HG03066 (cell line): ENCODE measurements around the gene TTLL8.
"Not testable (repeated sequence)": the region's sequence is repeated elsewhere in the genome, so short reads cannot be mapped to it uniquely, and the experiment has no call there.

ENCODE experiments used
- ATAC-seq: cut with Tn5 transposase; IDR thresholded peaks from one replicate; pipeline ENCODE4 v1.9.1; 2021; ENCODE audit warnings: low read depth; ENCODE audit not compliant: unreplicated experiment

The TTLL8 gene

GRCh38 chr22:49993649-49994360 lies 64.3 kb downstream of the TTLL8 start:
- ATAC-seq, result no peak

- ATAC-seq, result no peak
Observed at GRCh38 chr22:49992921-49993648, 65.0 kb downstream of the TTLL8 start.

DNA sequence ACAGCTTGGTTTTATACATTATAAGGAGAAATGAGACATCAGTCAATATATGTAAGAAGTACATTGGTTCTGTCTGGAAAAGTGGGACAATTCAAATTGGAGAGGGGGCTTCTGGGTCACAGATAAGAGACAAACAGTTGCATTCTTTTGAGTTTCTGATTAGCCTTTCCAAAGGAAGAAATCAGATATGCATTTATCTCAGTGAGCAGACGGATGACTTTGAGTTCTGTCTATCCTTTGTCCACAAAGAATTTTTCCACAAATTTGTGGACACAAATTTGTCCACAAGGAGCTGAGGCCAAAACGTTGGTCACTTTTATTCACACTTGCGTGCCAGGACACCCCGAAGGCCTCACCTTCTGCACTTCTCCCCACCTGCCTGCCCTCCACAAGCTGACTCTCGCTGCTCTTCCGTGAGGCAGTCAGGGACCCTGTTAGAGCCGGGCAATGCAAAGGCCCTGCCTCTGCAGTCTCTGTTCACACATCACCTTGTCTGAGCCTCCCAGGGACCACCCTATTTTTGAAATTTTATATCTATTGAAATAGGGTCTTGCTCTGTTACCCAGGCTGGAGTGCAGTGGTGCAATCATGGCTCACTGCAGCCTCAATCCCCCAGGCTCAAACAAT lies 66.1 kb downstream of the TTLL8 start:
- no peak for ATAC-seq

DNA sequence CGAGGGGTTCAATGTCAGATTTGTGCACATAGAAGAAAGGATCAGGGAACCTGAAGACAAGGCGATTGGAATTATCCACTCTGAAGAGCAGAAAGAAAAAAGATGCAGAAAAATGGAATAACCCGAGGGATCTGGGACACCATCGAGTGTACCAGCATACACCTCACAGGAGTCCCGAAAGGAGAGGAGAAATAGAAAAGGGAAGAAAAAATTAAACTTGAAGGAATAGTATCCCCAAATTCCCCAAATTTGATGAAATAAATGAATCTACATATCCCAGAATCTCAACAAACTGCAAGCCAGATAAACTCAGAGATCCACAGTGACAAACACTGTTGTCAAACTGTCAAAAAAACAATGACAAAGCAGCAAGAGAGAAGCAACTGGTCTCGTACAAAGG lies 66.9 kb downstream of the TTLL8 start:
- ATAC-seq, result no peak

- not testable (repeated sequence) for ATAC-seq
Observed at GRCh38 chr22:49989826-49990225, 68.3 kb downstream of the TTLL8 start.

- no peak for ATAC-seq
Observed at GRCh38 chr22:49986325-49986724, 71.8 kb downstream of the TTLL8 start.

DNA sequence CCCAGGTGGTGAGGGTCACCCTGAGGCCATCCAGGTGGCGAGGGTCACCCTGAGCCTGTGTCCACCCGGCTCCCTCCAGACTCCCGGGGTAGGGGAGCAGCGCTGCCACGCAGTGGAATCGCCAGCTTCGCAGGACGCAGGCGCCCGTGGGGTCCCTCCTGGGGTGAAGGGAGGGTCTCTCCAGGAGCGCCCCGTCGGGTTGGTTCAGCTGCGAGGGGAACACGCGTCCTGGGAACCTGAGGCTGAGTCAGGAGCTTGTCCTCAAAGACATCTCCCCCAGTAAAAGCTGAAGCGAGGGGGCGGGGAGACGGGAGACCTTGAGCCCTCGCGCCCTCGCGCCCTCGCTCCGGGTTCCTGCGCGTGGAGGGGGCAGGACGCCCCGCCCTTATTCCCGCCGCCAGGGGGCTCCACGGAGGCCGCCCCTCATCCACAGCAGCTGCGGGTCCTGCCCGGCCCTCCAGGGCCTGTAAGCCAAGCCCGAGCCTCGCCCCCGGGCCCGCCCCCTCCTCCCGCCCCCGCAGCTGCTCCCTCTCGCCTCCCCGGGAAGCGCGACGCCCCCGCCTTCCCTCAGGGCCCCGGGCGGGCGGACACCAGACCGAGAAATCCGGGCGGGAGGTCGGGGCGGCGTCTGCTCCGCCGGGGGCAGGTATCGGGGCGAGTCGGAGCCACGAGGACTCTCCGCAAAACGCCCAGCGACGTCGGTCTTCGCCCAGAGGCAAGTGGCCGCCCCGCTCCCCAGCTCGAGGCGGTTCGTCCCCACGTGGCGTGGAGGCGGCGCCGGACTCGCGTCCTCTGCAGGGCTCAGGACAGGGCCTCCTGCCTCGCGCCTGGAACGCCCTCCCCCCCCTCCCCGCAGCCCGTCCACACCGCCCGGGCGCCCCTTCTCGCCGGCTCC lies 74.7 kb downstream of the TTLL8 start:
- no peak for ATAC-seq

DNA sequence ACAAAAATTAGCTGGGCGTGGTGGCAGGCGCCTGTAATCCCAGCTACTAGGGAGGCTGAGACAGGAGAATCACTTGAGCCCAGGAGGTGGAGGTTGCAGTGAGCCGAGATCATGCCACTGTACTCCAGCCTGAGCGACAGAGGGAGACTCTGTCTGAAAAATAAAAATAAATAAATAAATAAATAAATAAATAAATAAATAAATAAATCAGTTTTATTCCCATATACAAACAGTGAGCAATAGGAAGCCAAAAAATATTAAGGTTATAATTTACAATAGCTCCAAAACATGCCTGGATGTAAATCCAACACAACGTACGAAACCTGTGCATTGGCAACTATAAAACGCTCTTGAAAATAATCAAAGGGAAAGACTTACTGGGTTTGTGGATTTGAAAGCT lies 76.3 kb downstream of the TTLL8 start:
- ATAC-seq, result not testable (repeated sequence)

DNA sequence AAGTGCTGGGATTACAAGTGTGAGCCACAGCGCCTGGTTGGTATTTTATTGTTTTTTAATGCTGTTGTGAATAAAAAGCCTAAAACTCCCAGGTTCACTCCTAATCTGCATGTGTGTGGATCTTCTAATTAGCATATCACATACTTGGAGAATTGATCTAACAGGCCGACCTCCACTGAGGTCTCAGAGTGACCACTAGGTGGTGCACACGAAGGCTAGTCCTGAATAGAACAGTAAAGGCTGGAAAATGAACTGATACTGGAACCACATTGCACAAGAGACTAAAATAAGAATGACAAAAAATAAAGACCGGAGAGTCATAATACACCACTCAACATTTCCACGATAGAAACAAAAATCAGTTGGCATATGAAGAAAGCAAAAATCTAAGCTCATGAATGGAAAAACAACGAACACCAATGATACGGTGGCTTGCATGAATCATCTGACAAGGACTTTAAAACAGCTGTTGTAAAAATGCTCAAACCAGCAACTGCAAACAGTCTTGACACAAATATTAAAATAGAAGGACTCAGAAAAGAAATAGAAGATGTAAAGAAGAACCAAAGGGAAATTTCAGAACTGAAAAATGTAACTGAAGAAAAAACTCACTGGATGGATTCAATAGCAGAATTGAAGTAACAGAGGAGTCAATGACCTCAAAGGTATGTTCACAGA lies 78.4 kb downstream of the TTLL8 start:
- no peak for ATAC-seq

DNA sequence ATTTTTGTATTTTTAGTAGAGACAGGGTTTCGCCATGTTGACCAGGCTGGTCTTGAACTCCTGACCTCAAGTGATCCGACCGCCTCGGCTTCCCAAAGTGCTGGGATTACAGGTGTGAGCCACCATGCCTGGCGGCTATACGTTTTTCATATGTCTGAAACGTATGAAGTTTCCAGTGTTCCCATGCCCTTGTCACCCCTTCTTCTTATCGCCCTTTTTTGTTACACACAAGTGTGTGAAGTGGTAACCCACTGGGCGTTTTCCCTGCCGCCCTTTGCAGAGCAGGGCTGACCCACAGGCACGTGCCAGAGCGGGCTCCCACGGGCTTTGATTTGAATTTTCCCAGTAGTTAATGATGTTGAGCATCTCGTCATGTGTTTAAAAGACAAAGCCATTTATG lies 80.5 kb downstream of the TTLL8 start:
- no peak for ATAC-seq

GRCh38 chr22:49976439-49977175 lies 81.5 kb downstream of the TTLL8 start:
- ATAC-seq, result no peak

- no peak for ATAC-seq
Observed at GRCh38 chr22:49975543-49976389, 82.3 kb downstream of the TTLL8 start.

DNA sequence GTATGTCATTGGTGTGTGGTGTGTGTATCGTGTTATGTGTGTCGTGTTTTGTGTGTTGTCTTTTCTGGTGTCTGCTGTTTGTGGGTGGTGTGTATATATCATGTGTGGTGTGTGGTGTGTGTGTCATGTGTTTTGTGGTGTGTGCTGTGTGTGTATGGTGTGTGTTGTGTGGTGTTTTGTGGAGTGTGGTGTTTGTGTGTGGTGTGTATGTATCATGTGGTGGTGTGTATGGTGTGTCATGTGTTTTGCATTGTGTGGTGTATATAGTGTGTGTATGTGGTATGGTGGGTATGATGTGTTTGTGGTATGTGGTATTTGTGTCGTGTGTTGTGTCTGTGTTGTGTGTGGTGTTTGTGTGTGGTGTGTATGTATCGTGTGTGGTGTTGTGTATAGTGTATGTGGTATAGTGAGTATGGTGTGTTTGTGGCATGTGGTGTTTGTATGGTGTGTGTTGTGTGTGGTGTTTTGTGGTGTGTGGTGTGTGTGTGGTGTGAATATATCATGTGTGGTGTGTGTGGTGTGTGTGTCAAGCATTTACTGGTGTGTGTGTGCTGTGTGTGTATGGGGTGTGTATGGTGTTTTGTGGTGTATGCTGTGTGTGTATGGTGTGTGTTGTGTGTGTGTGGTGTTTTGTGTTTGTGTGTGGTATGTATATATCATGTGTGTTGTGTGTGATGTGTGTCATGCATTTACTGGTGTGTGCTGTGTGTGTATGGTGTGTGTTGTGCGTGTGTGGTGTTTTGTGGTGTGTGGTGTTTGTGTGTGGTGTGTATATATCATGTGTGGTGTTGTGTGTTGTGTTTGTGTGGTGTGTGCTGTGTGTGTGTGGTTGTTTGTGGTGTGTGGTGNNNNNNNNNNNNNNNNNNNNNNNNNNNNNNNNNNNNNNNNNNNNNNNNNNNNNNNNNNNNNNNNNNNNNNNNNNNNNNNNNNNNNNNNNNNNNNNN lies 84.8 kb downstream of the TTLL8 start:
- ATAC-seq, result no peak

- no peak for ATAC-seq
Observed at GRCh38 chr22:49972163-49973017, 85.7 kb downstream of the TTLL8 start.

DNA sequence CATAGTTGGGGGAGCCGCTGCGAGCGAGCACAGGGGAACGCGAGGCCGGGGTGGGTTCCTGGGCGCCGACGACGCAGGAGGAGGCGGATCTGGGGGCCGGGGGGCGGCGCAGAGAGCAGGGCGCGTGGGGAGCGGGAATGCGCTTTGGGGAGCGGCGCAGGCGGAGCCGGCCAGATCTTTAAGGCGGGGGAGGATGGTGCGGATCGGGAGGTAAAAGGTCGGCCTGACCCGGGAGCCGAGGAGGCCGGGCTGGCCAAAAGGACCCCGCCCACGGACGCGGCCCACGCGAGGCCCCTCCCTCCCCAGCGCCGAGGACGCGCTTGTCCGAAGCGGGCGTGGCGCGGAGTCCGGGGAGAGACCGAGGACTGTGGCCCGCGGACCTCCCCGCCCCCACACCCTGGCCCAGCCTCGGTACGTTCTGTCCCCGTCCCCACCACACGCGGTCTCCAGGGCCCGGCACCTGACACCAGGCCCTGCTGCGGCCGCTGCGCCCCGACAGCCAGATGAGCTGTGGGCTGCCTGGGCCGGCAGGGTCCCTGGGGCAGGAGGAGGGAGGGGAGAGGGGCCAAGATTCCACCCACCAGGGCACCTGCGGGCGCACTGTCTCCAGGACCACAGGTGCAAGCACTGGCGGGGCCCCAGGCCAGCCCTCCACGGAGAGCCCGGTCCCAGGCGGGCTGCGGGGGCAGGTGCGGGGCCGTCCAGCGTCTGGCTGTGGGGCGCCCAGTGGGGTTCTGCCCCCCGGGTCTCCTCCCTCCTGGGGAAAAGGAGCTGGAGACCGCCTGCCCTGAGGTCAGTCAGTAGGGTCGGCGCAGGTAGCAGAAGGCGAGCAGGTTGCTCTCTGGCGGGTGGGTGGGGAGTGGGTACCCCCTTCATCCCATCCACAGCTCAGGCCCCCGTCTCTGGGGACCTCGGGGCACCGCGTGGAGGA lies 86.6 kb downstream of the TTLL8 start:
- peak; percentile 23 for ATAC-seq
